Stimulated activated CD8-positive, alpha-beta memory T cell treated with anti-CD3 and anti-CD28 coated beads, Interleukin-7, amount 100 ng/mL, for 4 hours (primary cell): ENCODE measurements around the gene FLRT1.

Experiments used
- DNase-seq, 2 donors: peaks; one replicate each; pipeline ENCODE4 v3.0.0-alpha.2; 2020; ENCODE audit warnings: low read depth in 2 of 2

Gene FLRT1

DNA sequence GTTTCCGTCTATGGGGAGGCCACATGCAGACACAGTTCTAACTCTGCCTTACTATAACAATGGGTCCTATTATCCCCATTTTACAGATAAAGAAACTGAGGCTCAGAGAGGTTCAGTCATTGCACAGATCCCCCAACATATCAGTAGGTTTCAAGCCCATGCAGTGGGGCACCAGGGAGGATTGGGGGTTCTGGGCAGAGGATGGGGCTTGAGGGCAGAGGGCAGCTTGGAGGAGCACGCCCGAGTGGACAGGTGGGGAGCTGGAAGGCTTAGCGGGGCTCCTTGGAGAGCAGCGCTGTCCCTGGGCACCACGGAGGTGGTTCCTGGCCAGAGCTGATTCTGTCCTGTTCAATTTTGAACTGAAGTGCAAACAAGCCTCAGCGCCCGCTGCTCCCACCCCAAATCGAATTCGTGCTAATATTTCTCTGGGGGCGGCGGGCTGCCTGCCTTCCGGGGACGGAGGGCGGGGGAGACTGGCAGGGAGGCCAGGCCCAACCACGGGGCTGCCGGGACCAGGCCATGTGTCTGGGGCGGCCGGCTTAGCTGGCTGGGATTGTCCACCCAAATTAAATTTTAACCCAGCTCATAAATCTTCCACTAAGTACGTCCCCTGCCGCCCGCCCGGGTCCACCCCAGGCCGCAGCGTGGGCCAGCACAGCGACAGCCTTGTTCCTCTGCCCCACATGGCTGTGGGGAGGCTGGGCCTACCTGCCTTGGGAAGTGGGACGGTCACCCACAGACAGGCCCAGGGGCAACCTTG is 49.4 kb downstream of the FLRT1 start:
- no peak for DNase-seq
